Measurements from ENCODE around the gene DNAAF1. TPM values are rescaled to one million over a fixed set of nuclear protein-coding genes. Genes with fewer than 3 reads are reported as not detected.
A peak's percentile ranks its signal among the peaks of the same experiment; 100 is the strongest.

The DNAAF1 gene
- total and polyA plus RNA-seq, 2 of the 8 experiments (the other 6 are each of a cell fraction or from before 2014, with no cell fraction given), result 0.09 to 0.15 TPM

DNA sequence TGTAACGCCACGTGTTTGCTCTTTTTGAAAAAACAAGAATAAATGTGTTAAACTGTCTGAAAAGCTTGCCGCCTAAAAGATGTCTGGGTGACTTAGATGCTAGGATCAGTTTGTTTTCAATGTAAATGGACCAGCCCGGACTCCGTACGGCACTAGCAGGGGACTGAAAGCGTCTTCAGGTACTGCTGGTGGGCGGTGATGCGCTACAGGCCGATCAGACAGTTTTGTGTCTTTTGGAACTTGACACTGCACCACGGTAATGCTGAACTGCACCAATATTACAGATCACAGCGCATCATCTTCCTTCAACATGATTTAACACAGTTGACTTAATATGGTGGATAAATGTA lies 27.6 kb upstream of the DNAAF1 start:
- Histone ChIP-seq H3K79me2 (ENCODE audit: control insufficient read depth in 1 of 2, insufficient read depth in 2 of 2, low read length in 2 of 2) (peaks cover 0 to 35% of the 10 kb centered on the region in 2 experiments; a peak in 3 of 4 replicates), H3K36me3 (ENCODE audit: control insufficient read depth in 2 of 4, insufficient read depth in 4 of 4, low read length in 3 of 4) (peaks cover 0 to 3% (median under 1%) of the 10 kb centered on the region in 4 experiments; a peak in 5 of 8 replicates), H3K79me1 (ENCODE audit: low read depth, low read length) (peaks cover 6% of the 10 kb centered on the region), H2BK5ac (ENCODE audit: low read depth, low read length) (no peak overlapping the region), H4K91ac (replicated peaks; ENCODE audit: insufficient read length, low read length) (no peak overlapping the region), H3K4me2 (ENCODE audit: insufficient read depth in 1 of 2, low read depth in 2 of 2, low read length in 2 of 2) (peak overlapping the region; percentile 64 to 81), H3K27ac (ENCODE audit: low read depth, low read length) (0 out of 2 replicates have a peak overlapping the region, but pooled peaks have one; percentile 46), H2BK20ac (ENCODE audit: low read length) (no peak overlapping the region), H3K56ac (replicated peaks; ENCODE audit: insufficient read length, low read depth, low read length) (peak overlapping the region; percentile 26), H4K20me1 (replicated peaks in 1 of 2; ENCODE audit: control insufficient read depth in 1 of 2, insufficient read depth in 2 of 2, low read length in 2 of 2) (peaks cover 0 to 5% of the 10 kb centered on the region in 2 experiments), H4K5ac (ENCODE audit: insufficient read length, low read depth, low read length) (no peak overlapping the region), H3K18ac (ENCODE audit: extremely low read depth, low read length) (no peak overlapping the region), H2BK15ac (ENCODE audit: low read length) (no peak overlapping the region), H2AFZ (ENCODE audit: low read length) (peak overlapping the region; percentile 84), H2AK5ac (ENCODE audit: low read depth, low read length) (no peak overlapping the region), H3K4ac (replicated peaks; ENCODE audit: insufficient read length, low read depth, low read length) (no peak overlapping the region), H3K14ac (ENCODE audit: insufficient read length) (no peak overlapping the region), H2BK12ac (ENCODE audit: low read depth, low read length) (no peak overlapping the region), H3K4me3 (ENCODE audit: extremely low read depth in 1 of 4, insufficient read depth in 2 of 4, low read depth in 3 of 4, low read length in 4 of 4) (peak overlapping the region; percentile 69 to 92 (median 84)), H3K23ac (ENCODE audit: insufficient read length) (no peak overlapping the region), H3K23me2 (ENCODE audit: low read depth, low read length) (peaks cover 6% of the 10 kb centered on the region), H3K27me3 (replicated peaks in 1 of 4; ENCODE audit: control insufficient read depth in 3 of 4, extremely low read depth in 1 of 4, insufficient read depth in 3 of 4, low read length in 3 of 4) (no peaks in the 10 kb centered on the region), H3K9me3 (ENCODE audit: insufficient read depth in 2 of 2, low read depth in 1 of 2, low read length in 1 of 2) (no peaks in the 10 kb centered on the region), H3K4me1 (replicated peaks in 1 of 4; ENCODE audit: control insufficient read depth in 3 of 4, insufficient read depth in 4 of 4, low read length in 3 of 4) (peaks cover 0 to 2% (median 0%) of the 10 kb centered on the region in 4 experiments; a peak in 1 of 7 replicates), H2BK120ac (replicated peaks; ENCODE audit: low read depth, low read length) (no peak overlapping the region), H3K9ac (replicated peaks in 1 of 4; ENCODE audit: extremely low read depth in 1 of 4, low read depth in 3 of 4, low read length in 3 of 4) (peak overlapping the region; percentile 46 to 88 (median 84)), H4K8ac (ENCODE audit: extremely low read depth, insufficient read depth, low read length) (peak overlapping the region; percentile 81; the same call in 1 of the 2 replicates)
- no peak for DNase-seq (ENCODE audit: low read depth in 1 of 2, low spot score in 2 of 2)
- POLR2A ChIA-PET (ENCODE audit: partially characterized antibody), result interaction anchor here (0.5 to 4.6 kb wide), 18 partner anchors 9 to 148 kb away, joined by 3 to 19 read pairs (median 4); partner anchors contain the start of genes DNAAF1, HSDL1, SLC38A8 and TAF1C
- 17% methylated on average over 12 of the region's 12 CpGs; no CpG with 5 or more reads in 1 of the 2 experiments for whole genome bisulfite sequencing, 2 experiments (ENCODE audit: extremely low coverage in 1 of 2, insufficient coverage in 1 of 2, insufficient read length in 1 of 2, insufficient replicate concordance in 2 of 2, low coverage in 1 of 2, low lambda C conversion rate in 2 of 2, missing lambda C conversion rate in 1 of 2)
- FAIRE-seq, result peak; percentile 19
- CTCF ChIA-PET (ENCODE audit: partially characterized antibody), result interaction anchor here (0.7 to 6.0 kb wide), 11 partner anchors 10 to 73 kb away, joined by 3 to 44 read pairs (median 3); no protein-coding TSS in a partner anchor
- TF ChIP-seq RXRA (IDR thresholded peaks at IDR 0.05; ENCODE audit: insufficient read depth, low read depth, low read length), result no peak
- TF ChIP-seq HDAC6 (IDR thresholded peaks at IDR 0.05; ENCODE audit: low read depth, low read length), result no peak
- TF ChIP-seq SAP30 (IDR thresholded peaks at IDR 0.05; ENCODE audit: insufficient read depth, insufficient replicate concordance, low read length), result peak; percentile 29
- TF ChIP-seq YY1 (IDR thresholded peaks at IDR 0.05; ENCODE audit: low read depth, low read length), result no peak
- no peak for TF ChIP-seq FOSL1 (IDR thresholded peaks at IDR 0.05; ENCODE audit: insufficient read depth, low read depth, low read length)
- 0 out of 2 replicates have a peak, but pooled peaks have one; percentile 18 for TF ChIP-seq POLR2AphosphoS5 (IDR thresholded peaks at IDR 0.05; ENCODE audit: low read depth, low read length)
- no peak for TF ChIP-seq TAF7 (optimal IDR thresholded peaks at IDR 0.05; ENCODE audit: borderline replicate concordance, low read depth, low read length)
- no peak for TF ChIP-seq E2F6 (IDR thresholded peaks at IDR 0.05)
- TF ChIP-seq TAF1 (IDR thresholded peaks at IDR 0.05; ENCODE audit: low read depth, low read length), result no peak
- no peak for TF ChIP-seq BACH1 (IDR thresholded peaks at IDR 0.05; ENCODE audit: low read length)
- TF ChIP-seq, protein P1, sequence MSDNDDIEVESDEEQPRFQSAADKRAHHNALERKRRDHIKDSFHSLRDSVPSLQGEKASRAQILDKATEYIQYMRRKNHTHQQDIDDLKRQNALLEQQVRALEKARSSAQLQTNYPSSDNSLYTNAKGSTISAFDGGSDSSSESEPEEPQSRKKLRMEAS (IDR thresholded peaks at IDR 0.05), result no peak

Measured in H1 (cell line).